ENCODE measurements around the gene MAF. TPM values are rescaled to one million over a fixed set of nuclear protein-coding genes. Genes with fewer than 3 reads are reported as not detected.

Gene MAF
- total RNA-seq, 4 donors from 2014 or later: 11.0 to 92.6 (median 26.3) TPM

GRCh38 chr16:79642652-79643051 lies 42.1 kb upstream of the MAF start:
- intact Hi-C loops (cut with DNase I; ENCODE audit: low total_unique reads): no loop called here

GRCh38 chr16:79640513-79641360 lies 40.2 kb upstream of the MAF start:
- intact Hi-C loops (cut with DNase I; ENCODE audit: low total_unique reads): no loop called here
- no peaks in the 10 kb centered on the region for H3K36me3 ChIP-seq
- no peak for TF ChIP-seq POLR2A (IDR thresholded peaks at IDR 0.05)
- no peak for TF ChIP-seq CTCF (IDR thresholded peaks at IDR 0.05)
- no peak overlapping the region for H3K4me3 ChIP-seq
- H3K27me3 ChIP-seq: no peaks in the 10 kb centered on the region
- H3K27ac ChIP-seq: no peak overlapping the region
- H3K9me3 ChIP-seq: no peaks in the 10 kb centered on the region
- DNase-seq: no peak
- no peaks in the 10 kb centered on the region for H3K4me1 ChIP-seq

More at GRCh38 chr16:79642652-79643051, 42.1 kb upstream of the MAF start:
- DNase-seq: no peak
- no peaks in the 10 kb centered on the region for H3K36me3 ChIP-seq
- H3K4me1 ChIP-seq: no peaks in the 10 kb centered on the region
- no peaks in the 10 kb centered on the region for H3K27me3 ChIP-seq
- no peak for TF ChIP-seq POLR2A (IDR thresholded peaks at IDR 0.05)
- TF ChIP-seq CTCF (IDR thresholded peaks at IDR 0.05): no peak
- H3K27ac ChIP-seq: no peak overlapping the region
- H3K9me3 ChIP-seq: no peaks in the 10 kb centered on the region
- no peak overlapping the region for H3K4me3 ChIP-seq

- no peak overlapping the region for H3K4me3 ChIP-seq
- H3K9me3 ChIP-seq: no peaks in the 10 kb centered on the region
- no peak overlapping the region for H3K27ac ChIP-seq
- no peaks in the 10 kb centered on the region for H3K36me3 ChIP-seq
- no peak for TF ChIP-seq CTCF (IDR thresholded peaks at IDR 0.05)
- TF ChIP-seq POLR2A (IDR thresholded peaks at IDR 0.05): no peak
- DNase-seq: no peak
- intact Hi-C loops (cut with DNase I; ENCODE audit: low total_unique reads): no loop called here
- H3K4me1 ChIP-seq: no peaks in the 10 kb centered on the region
- no peaks in the 10 kb centered on the region for H3K27me3 ChIP-seq
These were observed 39.2 kb upstream of the MAF start for GRCh38 chr16:79639576-79640311.

- intact Hi-C loops (cut with DNase I; ENCODE audit: low total_unique reads): no loop called here
- Histone ChIP-seq H3K4me1 (no peaks in the 10 kb centered on the region), H3K27me3 (no peaks in the 10 kb centered on the region), H3K9me3 (no peaks in the 10 kb centered on the region), H3K4me3 (no peak overlapping the region), H3K36me3 (no peaks in the 10 kb centered on the region), H3K27ac (no peak overlapping the region)
- no peak for TF ChIP-seq POLR2A (IDR thresholded peaks at IDR 0.05)
- no peak for TF ChIP-seq CTCF (IDR thresholded peaks at IDR 0.05)
- DNase-seq: no peak
These were observed 37.8 kb upstream of the MAF start for GRCh38 chr16:79638386-79638785.

GRCh38 chr16:79635488-79635887 lies 35.0 kb upstream of the MAF start:
- no peak for DNase-seq
- no peak overlapping the region for H3K27ac ChIP-seq
- intact Hi-C loops (cut with DNase I; ENCODE audit: low total_unique reads): no loop called here
- H3K9me3 ChIP-seq: no peaks in the 10 kb centered on the region
- TF ChIP-seq POLR2A (IDR thresholded peaks at IDR 0.05): no peak
- no peak for TF ChIP-seq CTCF (IDR thresholded peaks at IDR 0.05)
- H3K4me3 ChIP-seq: no peak overlapping the region
- no peaks in the 10 kb centered on the region for H3K36me3 ChIP-seq
- no peaks in the 10 kb centered on the region for H3K27me3 ChIP-seq
- H3K4me1 ChIP-seq: no peaks in the 10 kb centered on the region
